ENCODE data around the gene TNFRSF11A. TPM values are rescaled to one million over a fixed set of nuclear protein-coding genes. Genes with fewer than 3 reads are reported as not detected.
A peak's percentile ranks its signal among the peaks of the same experiment; 100 is the strongest.

TNFRSF11A gene
- total RNA-seq, 1 donor from 2014 or later, result 43.0 TPM

GRCh38 chr18:62294073-62294472, 31.0 kb upstream of the TNFRSF11A start:
- Mint-ChIP-seq H3K9me3 (no peaks in the 10 kb centered on the region), H3K27ac (no peak overlapping the region), H3K27me3 (ENCODE audit: low read depth) (no peaks in the 10 kb centered on the region), H3K4me1 (ENCODE audit: low read depth) (no peaks in the 10 kb centered on the region), H3K36me3 (ENCODE audit: low read depth) (peaks cover 16% of the 10 kb centered on the region), H3K4me3 (ENCODE audit: low read depth) (no peak overlapping the region)
- no peak for DNase-seq (ENCODE audit: low spot score)
- intact Hi-C loops (cut with micrococcal nuclease), result no loop called here

- DNase-seq (ENCODE audit: low spot score), result no peak
- intact Hi-C loops (cut with micrococcal nuclease), result no loop called here
- H3K27me3 Mint-ChIP-seq (ENCODE audit: low read depth), result no peaks in the 10 kb centered on the region
- peaks cover 59% of the 10 kb centered on the region for H3K36me3 Mint-ChIP-seq (ENCODE audit: low read depth)
- peaks cover 5% of the 10 kb centered on the region for H3K4me1 Mint-ChIP-seq (ENCODE audit: low read depth)
- H3K4me3 Mint-ChIP-seq (ENCODE audit: low read depth), result no peak overlapping the region
- H3K27ac Mint-ChIP-seq, result no peak overlapping the region
- no peaks in the 10 kb centered on the region for H3K9me3 Mint-ChIP-seq
These were observed 24.6 kb upstream of the TNFRSF11A start for GRCh38 chr18:62300359-62300963.

- Mint-ChIP-seq H3K27ac (no peak overlapping the region), H3K4me1 (ENCODE audit: low read depth) (peaks cover 5% of the 10 kb centered on the region), H3K9me3 (no peaks in the 10 kb centered on the region), H3K27me3 (ENCODE audit: low read depth) (no peaks in the 10 kb centered on the region), H3K4me3 (ENCODE audit: low read depth) (no peak overlapping the region), H3K36me3 (ENCODE audit: low read depth) (peaks cover 60% of the 10 kb centered on the region)
- DNase-seq (ENCODE audit: low spot score), result no peak
- intact Hi-C loops (cut with micrococcal nuclease), result no loop called here
These were observed 23.8 kb upstream of the TNFRSF11A start for GRCh38 chr18:62301322-62301721.

GRCh38 chr18:62312851-62313250, 12.3 kb upstream of the TNFRSF11A start:
- intact Hi-C loops (cut with micrococcal nuclease), result no loop called here
- Mint-ChIP-seq H3K9me3 (no peaks in the 10 kb centered on the region), H3K4me1 (ENCODE audit: low read depth) (no peaks in the 10 kb centered on the region), H3K36me3 (ENCODE audit: low read depth) (peaks cover 11% of the 10 kb centered on the region), H3K27ac (no peak overlapping the region), H3K27me3 (ENCODE audit: low read depth) (peaks cover 10% of the 10 kb centered on the region), H3K4me3 (ENCODE audit: low read depth) (no peak overlapping the region)
- DNase-seq (ENCODE audit: low spot score), result no peak

- Mint-ChIP-seq H3K4me1 (ENCODE audit: low read depth) (peaks cover 6% of the 10 kb centered on the region), H3K36me3 (ENCODE audit: low read depth) (no peaks in the 10 kb centered on the region), H3K9me3 (no peaks in the 10 kb centered on the region), H3K4me3 (ENCODE audit: low read depth) (no peak overlapping the region), H3K27ac (no peak overlapping the region), H3K27me3 (ENCODE audit: low read depth) (peaks cover 40% of the 10 kb centered on the region)
- DNase-seq (ENCODE audit: low spot score), result no peak
- intact Hi-C loops (cut with micrococcal nuclease), result no loop called here
These were observed 6.6 kb upstream of the TNFRSF11A start for GRCh38 chr18:62318228-62319180.

GRCh38 chr18:62321201-62321600, 3.9 kb upstream of the TNFRSF11A start:
- Mint-ChIP-seq H3K4me1 (ENCODE audit: low read depth) (peaks cover 21% of the 10 kb centered on the region), H3K36me3 (ENCODE audit: low read depth) (peaks cover 4% of the 10 kb centered on the region), H3K27ac (no peak overlapping the region), H3K27me3 (ENCODE audit: low read depth) (peaks cover 49% of the 10 kb centered on the region), H3K9me3 (no peaks in the 10 kb centered on the region), H3K4me3 (ENCODE audit: low read depth) (no peak overlapping the region)
- DNase-seq (ENCODE audit: low spot score), result no peak
- intact Hi-C loops (cut with micrococcal nuclease), result loop anchor here (5.0 kb wide), 1 partner anchor 39 kb away; no protein-coding TSS in a partner anchor

GRCh38 chr18:62323483-62324180, 1.5 kb upstream of the TNFRSF11A start:
- intact Hi-C loops (cut with micrococcal nuclease), result loop anchor here (1.0 to 5.0 kb wide), 3 partner anchors 15 to 41 kb away; no protein-coding TSS in a partner anchor
- H3K4me1 Mint-ChIP-seq (ENCODE audit: low read depth), result peaks cover 40% of the 10 kb centered on the region
- H3K36me3 Mint-ChIP-seq (ENCODE audit: low read depth), result peaks cover 12% of the 10 kb centered on the region
- peaks cover 34% of the 10 kb centered on the region for H3K27me3 Mint-ChIP-seq (ENCODE audit: low read depth)
- DNase-seq (ENCODE audit: low spot score), result no peak
- no peaks in the 10 kb centered on the region for H3K9me3 Mint-ChIP-seq
- H3K4me3 Mint-ChIP-seq (ENCODE audit: low read depth), result peak overlapping the region; percentile 73
- no peak overlapping the region for H3K27ac Mint-ChIP-seq

- Mint-ChIP-seq H3K4me3 (ENCODE audit: low read depth) (peak overlapping the region; percentile 81), H3K4me1 (ENCODE audit: low read depth) (peaks cover 47% of the 10 kb centered on the region), H3K27me3 (ENCODE audit: low read depth) (peaks cover 34% of the 10 kb centered on the region), H3K36me3 (ENCODE audit: low read depth) (peaks cover 13% of the 10 kb centered on the region), H3K27ac (peak overlapping the region; percentile 54), H3K9me3 (no peaks in the 10 kb centered on the region)
- intact Hi-C loops (cut with micrococcal nuclease), result loop anchor here (1.0 to 5.0 kb wide), 3 partner anchors 14 to 42 kb away; no protein-coding TSS in a partner anchor
- DNase-seq (ENCODE audit: low spot score), result no peak
These were observed 805 bp upstream of the TNFRSF11A start for GRCh38 chr18:62324181-62324828.

GRCh38 chr18:62325806-62326645, 916 bp downstream of the TNFRSF11A start:
- no peak for DNase-seq (ENCODE audit: low spot score)
- intact Hi-C loops (cut with micrococcal nuclease), result loop anchor here (2.0 to 5.0 kb wide), 5 partner anchors 13 to 1041 kb away; partner anchors contain the start of genes KDSR, PIGN and RELCH
- Mint-ChIP-seq H3K9me3 (no peaks in the 10 kb centered on the region), H3K4me3 (ENCODE audit: low read depth) (peak overlapping the region; percentile 92), H3K4me1 (ENCODE audit: low read depth) (peaks cover 62% of the 10 kb centered on the region), H3K27me3 (ENCODE audit: low read depth) (peaks cover 30% of the 10 kb centered on the region), H3K27ac (peak overlapping the region; percentile 82), H3K36me3 (ENCODE audit: low read depth) (peaks cover 27% of the 10 kb centered on the region)

GRCh38 chr18:62326646-62327348, 1.7 kb downstream of the TNFRSF11A start:
- Mint-ChIP-seq H3K9me3 (no peaks in the 10 kb centered on the region), H3K27ac (no peak overlapping the region), H3K36me3 (ENCODE audit: low read depth) (peaks cover 32% of the 10 kb centered on the region), H3K4me3 (ENCODE audit: low read depth) (peak overlapping the region; percentile 92), H3K4me1 (ENCODE audit: low read depth) (peaks cover 68% of the 10 kb centered on the region), H3K27me3 (ENCODE audit: low read depth) (peaks cover 25% of the 10 kb centered on the region)
- no peak for DNase-seq (ENCODE audit: low spot score)
- intact Hi-C loops (cut with micrococcal nuclease), result loop anchor here (2.0 to 5.0 kb wide), 4 partner anchors 44 to 1041 kb away; partner anchors contain the start of genes KDSR, PIGN and RELCH

GRCh38 chr18:62327977-62328376, 2.9 kb downstream of the TNFRSF11A start:
- H3K27me3 Mint-ChIP-seq (ENCODE audit: low read depth), result peaks cover 15% of the 10 kb centered on the region
- no peak for DNase-seq (ENCODE audit: low spot score)
- intact Hi-C loops (cut with micrococcal nuclease), result loop anchor here (2.0 to 5.0 kb wide), 7 partner anchors 37 to 1039 kb away; partner anchors contain the start of genes KDSR, PIGN and RELCH

More at GRCh38 chr18:62327977-62328376, 2.9 kb downstream of the TNFRSF11A start:
- peaks cover 78% of the 10 kb centered on the region for H3K4me1 Mint-ChIP-seq (ENCODE audit: low read depth)
- H3K36me3 Mint-ChIP-seq (ENCODE audit: low read depth), result peaks cover 42% of the 10 kb centered on the region
- peak overlapping the region; percentile 54 for H3K4me3 Mint-ChIP-seq (ENCODE audit: low read depth)
- no peak overlapping the region for H3K27ac Mint-ChIP-seq
- H3K9me3 Mint-ChIP-seq, result no peaks in the 10 kb centered on the region
